ENCODE results near the gene SEC24D. TPM values are rescaled to one million over a fixed set of nuclear protein-coding genes. Genes with fewer than 3 reads are reported as not detected.

Gene SEC24D
- total and polyA plus RNA-seq, 2 experiments from 2014 or later: 23.9 to 58.6 TPM

DNA sequence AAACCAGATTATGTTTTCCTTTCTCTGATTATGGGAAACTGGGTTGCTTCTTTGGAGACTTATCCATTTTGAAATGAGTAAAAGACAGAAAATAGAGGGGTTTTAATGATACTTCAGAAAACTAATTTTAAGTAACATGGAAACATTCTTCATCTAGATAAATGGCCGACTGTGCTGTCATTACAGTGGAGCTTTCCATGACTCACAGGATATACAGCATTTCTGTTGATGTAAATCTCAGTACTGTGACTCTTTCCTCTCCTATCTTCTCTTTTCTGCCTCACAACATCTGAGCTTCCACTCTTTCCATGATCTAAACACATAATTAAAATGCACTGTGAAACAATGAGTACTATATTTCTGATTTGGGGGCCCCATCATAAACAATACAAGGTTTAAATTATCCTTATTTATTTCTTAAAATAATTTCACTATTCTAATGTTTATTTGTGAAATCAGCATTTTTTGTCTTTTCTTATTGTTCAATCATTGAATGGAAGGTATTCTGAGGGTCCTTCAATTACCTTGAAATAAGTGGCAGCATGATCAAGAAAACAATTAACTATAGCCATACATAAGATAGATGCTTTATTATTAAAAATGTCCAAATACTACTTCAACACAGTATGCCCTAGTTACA, 19.3 kb downstream of the SEC24D start:
- DNase-seq (ENCODE audit: low read depth in 1 of 2, low spot score in 1 of 2): peak in 1 of 2 donors; percentile 58
- H3K27ac ChIP-seq: no peak overlapping the region
- peaks cover 34% of the 10 kb centered on the region for H3K36me3 ChIP-seq
- TF ChIP-seq, protein P1, sequence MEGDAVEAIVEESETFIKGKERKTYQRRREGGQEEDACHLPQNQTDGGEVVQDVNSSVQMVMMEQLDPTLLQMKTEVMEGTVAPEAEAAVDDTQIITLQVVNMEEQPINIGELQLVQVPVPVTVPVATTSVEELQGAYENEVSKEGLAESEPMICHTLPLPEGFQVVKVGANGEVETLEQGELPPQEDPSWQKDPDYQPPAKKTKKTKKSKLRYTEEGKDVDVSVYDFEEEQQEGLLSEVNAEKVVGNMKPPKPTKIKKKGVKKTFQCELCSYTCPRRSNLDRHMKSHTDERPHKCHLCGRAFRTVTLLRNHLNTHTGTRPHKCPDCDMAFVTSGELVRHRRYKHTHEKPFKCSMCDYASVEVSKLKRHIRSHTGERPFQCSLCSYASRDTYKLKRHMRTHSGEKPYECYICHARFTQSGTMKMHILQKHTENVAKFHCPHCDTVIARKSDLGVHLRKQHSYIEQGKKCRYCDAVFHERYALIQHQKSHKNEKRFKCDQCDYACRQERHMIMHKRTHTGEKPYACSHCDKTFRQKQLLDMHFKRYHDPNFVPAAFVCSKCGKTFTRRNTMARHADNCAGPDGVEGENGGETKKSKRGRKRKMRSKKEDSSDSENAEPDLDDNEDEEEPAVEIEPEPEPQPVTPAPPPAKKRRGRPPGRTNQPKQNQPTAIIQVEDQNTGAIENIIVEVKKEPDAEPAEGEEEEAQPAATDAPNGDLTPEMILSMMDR (IDR thresholded peaks at IDR 0.05; ENCODE audit: low read depth, low read length): no peak
- no peaks in the 10 kb centered on the region for H3K4me1 ChIP-seq (ENCODE audit: low read depth)
- H3K9me3 ChIP-seq (ENCODE audit: low read depth): no peaks in the 10 kb centered on the region
- H3K27me3 ChIP-seq: no peaks in the 10 kb centered on the region
- H3K4me3 ChIP-seq: no peak overlapping the region

DNA sequence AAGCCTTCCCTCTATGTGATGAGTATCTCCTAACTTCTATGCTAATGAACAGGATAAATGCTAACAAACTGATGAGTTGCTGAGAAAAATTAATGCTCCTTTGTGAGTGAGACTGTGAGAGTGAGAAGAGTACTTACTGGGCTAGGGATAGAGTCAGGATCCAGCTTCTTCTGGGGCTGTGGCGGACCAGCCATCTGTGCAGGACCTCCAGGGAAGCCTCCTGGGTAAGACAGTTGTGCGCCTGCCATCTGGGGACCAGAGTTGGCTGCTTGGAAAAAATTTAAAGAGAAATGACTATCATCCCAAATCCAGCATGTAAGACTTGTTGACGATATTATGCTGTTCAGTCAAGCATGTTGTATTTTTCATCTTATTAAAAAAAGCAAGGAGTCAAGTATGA, 21.0 kb downstream of the SEC24D start:
- no peak overlapping the region for H3K4me3 ChIP-seq
- no peaks in the 10 kb centered on the region for H3K9me3 ChIP-seq (ENCODE audit: low read depth)
- H3K27ac ChIP-seq: no peak overlapping the region
- H3K27me3 ChIP-seq: no peaks in the 10 kb centered on the region
- TF ChIP-seq, protein P1 (IDR thresholded peaks at IDR 0.05; ENCODE audit: low read depth, low read length): no peak
- H3K36me3 ChIP-seq: peaks cover 42% of the 10 kb centered on the region
- no peaks in the 10 kb centered on the region for H3K4me1 ChIP-seq (ENCODE audit: low read depth)
- DNase-seq (ENCODE audit: low read depth in 1 of 2, low spot score in 1 of 2): no peak

GRCh38 chr4:118814058-118814457, 21.9 kb downstream of the SEC24D start:
- H3K27me3 ChIP-seq: no peaks in the 10 kb centered on the region
- peaks cover 49% of the 10 kb centered on the region for H3K36me3 ChIP-seq

DNA sequence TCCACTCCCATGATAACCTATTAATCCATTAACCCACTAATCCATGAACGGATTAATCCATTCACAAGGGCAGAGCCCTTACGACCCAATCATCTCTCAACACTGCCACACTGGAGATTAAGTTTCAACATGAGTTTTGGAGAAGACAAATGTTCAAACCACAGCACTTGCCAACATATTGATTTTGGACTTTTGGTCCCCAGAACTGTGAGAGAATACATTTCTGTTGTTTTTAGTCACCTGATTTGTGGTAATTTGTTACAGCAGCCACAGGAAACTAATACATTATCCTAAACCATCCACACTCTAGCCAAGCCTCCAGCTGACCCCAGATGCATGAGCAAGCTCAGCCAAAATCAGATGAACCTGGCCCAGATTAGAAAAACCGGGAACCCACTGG, 22.4 kb downstream of the SEC24D start:
- H3K4me1 ChIP-seq (ENCODE audit: low read depth): no peaks in the 10 kb centered on the region
- peaks cover 50% of the 10 kb centered on the region for H3K36me3 ChIP-seq
- H3K27ac ChIP-seq: no peak overlapping the region
- no peak overlapping the region for H3K4me3 ChIP-seq
- no peaks in the 10 kb centered on the region for H3K27me3 ChIP-seq
- no peak for DNase-seq (ENCODE audit: low read depth in 1 of 2, low spot score in 1 of 2)
- TF ChIP-seq, protein P1 (IDR thresholded peaks at IDR 0.05; ENCODE audit: low read depth, low read length): no peak
- H3K9me3 ChIP-seq (ENCODE audit: low read depth): no peaks in the 10 kb centered on the region

More at GRCh38 chr4:118814058-118814457, 21.9 kb downstream of the SEC24D start:
- Histone ChIP-seq H3K4me1 (ENCODE audit: low read depth) (no peaks in the 10 kb centered on the region), H3K27ac (no peak overlapping the region), H3K4me3 (no peak overlapping the region), H3K9me3 (ENCODE audit: low read depth) (no peaks in the 10 kb centered on the region)
- no peak for DNase-seq (ENCODE audit: low read depth in 1 of 2, low spot score in 1 of 2)
- TF ChIP-seq, protein P1 (IDR thresholded peaks at IDR 0.05; ENCODE audit: low read depth, low read length): no peak

DNA sequence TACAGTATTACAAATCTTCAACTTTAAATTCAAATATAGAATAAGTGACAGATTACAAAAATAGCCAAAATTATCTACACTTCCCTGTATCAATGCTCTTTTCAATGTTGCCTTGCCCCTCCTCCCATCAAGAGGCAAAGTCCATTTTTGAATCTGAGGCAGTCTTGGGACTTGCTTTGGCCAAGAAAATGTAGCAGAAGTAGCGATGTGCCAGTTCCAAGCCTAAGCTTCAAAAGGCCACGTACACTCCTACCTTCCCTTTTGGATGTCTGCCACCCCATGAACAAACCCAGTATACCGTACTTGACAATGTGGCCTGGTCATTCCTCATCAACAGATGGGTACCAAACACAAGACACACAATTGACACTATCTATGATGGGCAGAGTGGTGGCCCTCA, 24.1 kb downstream of the SEC24D start:
- H3K4me1 ChIP-seq (ENCODE audit: low read depth): no peaks in the 10 kb centered on the region
- H3K4me3 ChIP-seq: no peak overlapping the region
- peaks cover 61% of the 10 kb centered on the region for H3K36me3 ChIP-seq
- TF ChIP-seq, protein P1 (IDR thresholded peaks at IDR 0.05; ENCODE audit: low read depth, low read length): no peak
- DNase-seq (ENCODE audit: low read depth in 1 of 2, low spot score in 1 of 2): peak in 1 of 2 donors; percentile 36
- no peaks in the 10 kb centered on the region for H3K9me3 ChIP-seq (ENCODE audit: low read depth)
- H3K27ac ChIP-seq: no peak overlapping the region
- H3K27me3 ChIP-seq: no peaks in the 10 kb centered on the region

Measured in cardiac muscle cell (in vitro differentiated cells and primary cell).